ENCODE measurements around the gene RAN. TPM values are rescaled to one million over a fixed set of nuclear protein-coding genes. Genes with fewer than 3 reads are reported as not detected.
"Not testable (repeated sequence)": the region's sequence is repeated elsewhere in the genome, so short reads cannot be mapped to it uniquely, and the experiment has no call there.

The RAN gene
- total RNA-seq, 1 donor from 2014 or later, result 685 TPM

DNA sequence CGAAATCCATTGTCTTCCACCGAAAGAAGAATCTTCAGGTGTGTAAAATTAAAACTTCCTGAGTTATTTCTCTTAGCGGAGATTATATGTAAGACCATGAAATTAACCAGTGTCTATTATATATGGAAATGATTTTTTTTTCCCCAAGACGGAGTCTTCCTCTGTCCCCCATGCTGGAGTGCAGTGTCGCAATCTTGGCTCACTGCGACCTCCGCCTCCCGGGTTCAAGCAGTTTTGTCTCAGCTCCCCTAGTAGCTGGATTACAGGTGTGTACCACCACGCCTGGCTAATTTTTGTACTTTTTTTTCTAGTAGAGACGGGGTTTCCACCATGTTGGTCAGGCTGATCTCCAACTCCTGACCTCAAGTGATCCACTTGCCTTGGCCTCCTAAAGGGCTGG is 2.8 kb downstream of the RAN start:
- Mint-ChIP-seq H3K27ac (ENCODE audit: unreplicated experiment) (no peak overlapping the region), H3K36me3 (ENCODE audit: low read depth, unreplicated experiment) (peaks cover 28% of the 10 kb centered on the region), H3K4me1 (ENCODE audit: unreplicated experiment) (peaks cover 14% of the 10 kb centered on the region)

DNA sequence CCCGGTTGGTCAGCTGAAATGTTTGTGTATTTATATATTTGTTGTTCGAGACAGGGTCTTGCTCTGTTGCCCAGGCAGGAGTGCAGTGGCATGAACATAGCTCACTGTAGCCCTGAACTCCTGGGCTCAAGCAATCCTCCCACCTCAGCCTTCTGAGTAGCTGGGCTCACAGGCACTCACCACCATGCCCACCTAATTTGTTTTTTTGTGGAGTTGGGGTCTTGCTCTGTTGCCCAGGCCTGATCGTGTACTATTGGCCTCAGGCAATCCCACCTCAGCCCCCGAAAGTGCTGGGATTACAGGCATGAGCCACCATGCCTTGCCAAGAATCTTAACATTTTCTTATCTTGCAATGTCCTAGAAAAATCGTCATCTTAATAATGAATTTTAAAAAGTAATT is 3.3 kb downstream of the RAN start:
- no peaks in the 10 kb centered on the region for H3K9me3 Mint-ChIP-seq (ENCODE audit: unreplicated experiment)
- peaks cover 8% of the 10 kb centered on the region for H3K27me3 Mint-ChIP-seq (ENCODE audit: unreplicated experiment)
- no peak for DNase-seq (ENCODE audit: low spot score)
- no peak overlapping the region for H3K27ac Mint-ChIP-seq (ENCODE audit: unreplicated experiment)
- TF ChIP-seq, protein P1, sequence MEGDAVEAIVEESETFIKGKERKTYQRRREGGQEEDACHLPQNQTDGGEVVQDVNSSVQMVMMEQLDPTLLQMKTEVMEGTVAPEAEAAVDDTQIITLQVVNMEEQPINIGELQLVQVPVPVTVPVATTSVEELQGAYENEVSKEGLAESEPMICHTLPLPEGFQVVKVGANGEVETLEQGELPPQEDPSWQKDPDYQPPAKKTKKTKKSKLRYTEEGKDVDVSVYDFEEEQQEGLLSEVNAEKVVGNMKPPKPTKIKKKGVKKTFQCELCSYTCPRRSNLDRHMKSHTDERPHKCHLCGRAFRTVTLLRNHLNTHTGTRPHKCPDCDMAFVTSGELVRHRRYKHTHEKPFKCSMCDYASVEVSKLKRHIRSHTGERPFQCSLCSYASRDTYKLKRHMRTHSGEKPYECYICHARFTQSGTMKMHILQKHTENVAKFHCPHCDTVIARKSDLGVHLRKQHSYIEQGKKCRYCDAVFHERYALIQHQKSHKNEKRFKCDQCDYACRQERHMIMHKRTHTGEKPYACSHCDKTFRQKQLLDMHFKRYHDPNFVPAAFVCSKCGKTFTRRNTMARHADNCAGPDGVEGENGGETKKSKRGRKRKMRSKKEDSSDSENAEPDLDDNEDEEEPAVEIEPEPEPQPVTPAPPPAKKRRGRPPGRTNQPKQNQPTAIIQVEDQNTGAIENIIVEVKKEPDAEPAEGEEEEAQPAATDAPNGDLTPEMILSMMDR (IDR thresholded peaks at IDR 0.05; ENCODE audit: unreplicated experiment), result no peak
- H3K4me1 Mint-ChIP-seq (ENCODE audit: unreplicated experiment), result peaks cover 14% of the 10 kb centered on the region
- peak overlapping the region; percentile 31 for H3K4me3 Mint-ChIP-seq (ENCODE audit: unreplicated experiment)
- H3K36me3 Mint-ChIP-seq (ENCODE audit: low read depth, unreplicated experiment), result peaks cover 28% of the 10 kb centered on the region

More for the DNA sequence above, 2.8 kb downstream of the RAN start:
- TF ChIP-seq, protein P1 (IDR thresholded peaks at IDR 0.05; ENCODE audit: unreplicated experiment), result no peak
- DNase-seq (ENCODE audit: low spot score), result no peak
- peaks cover 8% of the 10 kb centered on the region for H3K27me3 Mint-ChIP-seq (ENCODE audit: unreplicated experiment)
- peak overlapping the region; percentile 31 for H3K4me3 Mint-ChIP-seq (ENCODE audit: unreplicated experiment)
- H3K9me3 Mint-ChIP-seq (ENCODE audit: unreplicated experiment), result no peaks in the 10 kb centered on the region

DNA sequence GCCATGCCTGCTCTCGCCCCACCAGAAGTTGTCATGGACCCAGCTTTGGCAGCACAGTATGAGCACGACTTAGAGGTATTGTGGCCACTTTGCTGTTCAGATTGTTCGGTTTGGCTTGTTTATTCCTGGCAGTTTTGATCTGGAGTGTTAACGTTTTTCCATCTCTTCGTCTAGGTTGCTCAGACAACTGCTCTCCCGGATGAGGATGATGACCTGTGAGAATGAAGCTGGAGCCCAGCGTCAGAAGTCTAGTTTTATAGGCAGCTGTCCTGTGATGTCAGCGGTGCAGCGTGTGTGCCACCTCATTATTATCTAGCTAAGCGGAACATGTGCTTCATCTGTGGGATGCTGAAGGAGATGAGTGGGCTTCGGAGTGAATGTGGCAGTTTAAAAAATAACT is 3.8 kb downstream of the RAN start:
- H3K9me3 Mint-ChIP-seq (ENCODE audit: unreplicated experiment); DNase-seq (ENCODE audit: low spot score); H3K27me3 Mint-ChIP-seq (ENCODE audit: unreplicated experiment): not testable (repeated sequence)
- Mint-ChIP-seq H3K4me1 (ENCODE audit: unreplicated experiment) (peaks cover 14% of the 10 kb centered on the region), H3K4me3 (ENCODE audit: unreplicated experiment) (peak overlapping the region; percentile 1), H3K36me3 (ENCODE audit: low read depth, unreplicated experiment) (peaks cover 28% of the 10 kb centered on the region), H3K27ac (ENCODE audit: unreplicated experiment) (peak overlapping the region; percentile 15)

DNA sequence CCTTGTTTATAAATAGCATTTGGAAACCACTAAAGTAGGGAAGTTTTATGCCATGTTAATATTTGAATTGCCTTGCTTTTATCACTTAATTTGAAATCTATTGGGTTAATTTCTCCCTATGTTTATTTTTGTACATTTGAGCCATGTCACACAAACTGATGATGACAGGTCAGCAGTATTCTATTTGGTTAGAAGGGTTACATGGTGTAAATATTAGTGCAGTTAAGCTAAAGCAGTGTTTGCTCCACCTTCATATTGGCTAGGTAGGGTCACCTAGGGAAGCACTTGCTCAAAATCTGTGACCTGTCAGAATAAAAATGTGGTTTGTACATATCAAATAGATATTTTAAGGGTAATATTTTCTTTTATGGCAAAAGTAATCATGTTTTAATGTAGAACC is 4.4 kb downstream of the RAN start:
- no peak overlapping the region for H3K4me3 Mint-ChIP-seq (ENCODE audit: unreplicated experiment)
- TF ChIP-seq, protein P1 (IDR thresholded peaks at IDR 0.05; ENCODE audit: unreplicated experiment), result no peak
- H3K4me1 Mint-ChIP-seq (ENCODE audit: unreplicated experiment), result peaks cover 14% of the 10 kb centered on the region
- peaks cover 28% of the 10 kb centered on the region for H3K36me3 Mint-ChIP-seq (ENCODE audit: low read depth, unreplicated experiment)
- H3K27ac Mint-ChIP-seq (ENCODE audit: unreplicated experiment), result no peak overlapping the region
- DNase-seq (ENCODE audit: low spot score), result no peak
- peaks cover 9% of the 10 kb centered on the region for H3K27me3 Mint-ChIP-seq (ENCODE audit: unreplicated experiment)
- H3K9me3 Mint-ChIP-seq (ENCODE audit: unreplicated experiment), result no peaks in the 10 kb centered on the region

DNA sequence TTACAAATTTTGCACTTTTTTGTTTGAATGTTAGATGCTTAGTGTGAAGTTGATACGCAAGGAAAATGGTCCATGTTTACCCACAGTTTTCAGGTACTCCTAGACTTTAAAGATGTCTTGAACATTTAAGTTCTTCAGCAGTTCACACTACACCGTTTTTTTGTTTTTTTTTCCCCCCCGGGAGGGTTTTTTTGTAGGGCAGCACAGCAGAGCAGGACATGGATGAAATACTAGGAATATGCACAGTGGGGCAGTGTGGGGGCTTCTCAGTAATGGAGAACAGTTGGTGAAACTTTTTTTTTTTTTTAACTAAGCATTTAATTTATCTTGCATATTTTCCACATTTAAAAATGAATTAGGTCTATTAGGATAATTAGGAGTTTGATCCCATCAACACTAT is 4.9 kb downstream of the RAN start:
- DNase-seq (ENCODE audit: low spot score), result no peak
- peaks cover 28% of the 10 kb centered on the region for H3K36me3 Mint-ChIP-seq (ENCODE audit: low read depth, unreplicated experiment)
- no peaks in the 10 kb centered on the region for H3K9me3 Mint-ChIP-seq (ENCODE audit: unreplicated experiment)

More for the DNA sequence above, 4.9 kb downstream of the RAN start:
- Mint-ChIP-seq H3K27me3 (ENCODE audit: unreplicated experiment) (peaks cover 11% of the 10 kb centered on the region), H3K4me3 (ENCODE audit: unreplicated experiment) (no peak overlapping the region), H3K27ac (ENCODE audit: unreplicated experiment) (no peak overlapping the region), H3K4me1 (ENCODE audit: unreplicated experiment) (peaks cover 14% of the 10 kb centered on the region)
- TF ChIP-seq, protein P1 (IDR thresholded peaks at IDR 0.05; ENCODE audit: unreplicated experiment), result no peak
